ENCODE results near the gene CEP63.

- TF ChIP-seq EZH2 (IDR thresholded peaks at IDR 0.05; ENCODE audit: borderline replicate concordance, low read length) = no peak
- no peak for TF ChIP-seq CTCF (conservative IDR thresholded peaks at IDR 0.05 in 1 of 2, IDR thresholded peaks at IDR 0.05 in 1 of 2; ENCODE audit: extremely low read depth in 1 of 2, insufficient read depth in 1 of 2, low read depth in 1 of 2, low read length in 2 of 2)
Measured at GRCh38 chr3:134611516-134611915, 125.7 kb downstream of the CEP63 start.

All from mammary epithelial cell (primary cell).